Chondrocyte (in vitro differentiated cells): Measurements from ENCODE around the gene ZDHHC11. TPM values are rescaled to one million over a fixed set of nuclear protein-coding genes. Genes with fewer than 3 reads are reported as not detected.

Source experiments
- DNase-seq: peaks from one replicate; pipeline ENCODE4 v3.0.0; 2021; ENCODE audit warnings: mixed read lengths, low spot score
- H3K27ac Mint-ChIP-seq: one replicate; pipeline ENCODE4 v1.8.0; 2021; ENCODE audit warnings: mild to moderate bottlenecking, moderate library complexity, mixed read lengths; ENCODE audit not compliant: unreplicated experiment
- H3K27me3 Mint-ChIP-seq: 2 replicates; pipeline ENCODE4 v1.8.0; 2021; ENCODE audit warnings: low read depth, mixed read lengths
- H3K36me3 Mint-ChIP-seq: 2 replicates; pipeline ENCODE4 v1.8.0; 2021; ENCODE audit warnings: low read depth, mixed read lengths
- H3K4me1 Mint-ChIP-seq: 2 replicates; pipeline ENCODE4 v1.8.0; 2021; ENCODE audit warnings: low read depth, mild to moderate bottlenecking, mixed read lengths
- H3K4me3 Mint-ChIP-seq: one replicate; pipeline ENCODE4 v1.8.0; 2021; ENCODE audit warnings: mild to moderate bottlenecking, moderate library complexity, mixed read lengths; ENCODE audit not compliant: unreplicated experiment
- H3K9me3 Mint-ChIP-seq: 2 replicates; pipeline ENCODE4 v1.8.0; 2021; ENCODE audit warnings: low read depth, mixed read lengths
- total RNA-seq: library from RNA; stranded (reverse); gene quantifications from 3 replicates; pipeline ENCODE4 v1.2.1, GENCODE V29; 2021
- TF ChIP-seq, protein P1 (sequence below): fragments of 200-600 bp; sonication (generic); IDR thresholded peaks from 2 replicates; pipeline ENCODE4 v1.5.0; 2021; ENCODE audit warnings: antibody characterized with exemption, mild to moderate bottlenecking, moderate library complexity

The ZDHHC11 gene
- total RNA-seq, 1 donor from 2014 or later: 1.9 TPM

DNA sequence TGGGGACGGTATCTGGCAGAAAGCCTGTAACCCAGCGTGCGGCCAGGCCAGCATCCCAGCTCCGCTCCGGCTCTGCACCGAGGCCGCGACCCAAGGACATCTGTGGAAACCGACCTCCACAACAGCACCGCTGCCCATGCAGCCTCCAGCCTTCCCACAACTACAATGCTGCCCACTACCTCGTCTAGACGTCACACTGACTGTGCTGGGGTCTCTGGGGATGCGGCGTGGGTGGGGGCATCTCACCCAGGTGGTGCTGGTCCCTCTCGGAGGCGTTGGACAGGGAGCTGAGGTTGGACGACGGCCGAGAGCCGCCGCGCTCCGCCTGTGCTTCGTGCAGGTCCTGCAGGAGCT lies 14.4 kb upstream of the ZDHHC11 start:
- DNase-seq: peak; percentile 93
- Mint-ChIP-seq H3K4me3 (no peak overlapping the region), H3K27ac (no peak overlapping the region), H3K36me3 (peaks cover 34% of the 10 kb centered on the region), H3K27me3 (no peaks in the 10 kb centered on the region), H3K4me1 (no peaks in the 10 kb centered on the region), H3K9me3 (no peaks in the 10 kb centered on the region)
- TF ChIP-seq, protein P1, sequence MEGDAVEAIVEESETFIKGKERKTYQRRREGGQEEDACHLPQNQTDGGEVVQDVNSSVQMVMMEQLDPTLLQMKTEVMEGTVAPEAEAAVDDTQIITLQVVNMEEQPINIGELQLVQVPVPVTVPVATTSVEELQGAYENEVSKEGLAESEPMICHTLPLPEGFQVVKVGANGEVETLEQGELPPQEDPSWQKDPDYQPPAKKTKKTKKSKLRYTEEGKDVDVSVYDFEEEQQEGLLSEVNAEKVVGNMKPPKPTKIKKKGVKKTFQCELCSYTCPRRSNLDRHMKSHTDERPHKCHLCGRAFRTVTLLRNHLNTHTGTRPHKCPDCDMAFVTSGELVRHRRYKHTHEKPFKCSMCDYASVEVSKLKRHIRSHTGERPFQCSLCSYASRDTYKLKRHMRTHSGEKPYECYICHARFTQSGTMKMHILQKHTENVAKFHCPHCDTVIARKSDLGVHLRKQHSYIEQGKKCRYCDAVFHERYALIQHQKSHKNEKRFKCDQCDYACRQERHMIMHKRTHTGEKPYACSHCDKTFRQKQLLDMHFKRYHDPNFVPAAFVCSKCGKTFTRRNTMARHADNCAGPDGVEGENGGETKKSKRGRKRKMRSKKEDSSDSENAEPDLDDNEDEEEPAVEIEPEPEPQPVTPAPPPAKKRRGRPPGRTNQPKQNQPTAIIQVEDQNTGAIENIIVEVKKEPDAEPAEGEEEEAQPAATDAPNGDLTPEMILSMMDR: no peak

DNA sequence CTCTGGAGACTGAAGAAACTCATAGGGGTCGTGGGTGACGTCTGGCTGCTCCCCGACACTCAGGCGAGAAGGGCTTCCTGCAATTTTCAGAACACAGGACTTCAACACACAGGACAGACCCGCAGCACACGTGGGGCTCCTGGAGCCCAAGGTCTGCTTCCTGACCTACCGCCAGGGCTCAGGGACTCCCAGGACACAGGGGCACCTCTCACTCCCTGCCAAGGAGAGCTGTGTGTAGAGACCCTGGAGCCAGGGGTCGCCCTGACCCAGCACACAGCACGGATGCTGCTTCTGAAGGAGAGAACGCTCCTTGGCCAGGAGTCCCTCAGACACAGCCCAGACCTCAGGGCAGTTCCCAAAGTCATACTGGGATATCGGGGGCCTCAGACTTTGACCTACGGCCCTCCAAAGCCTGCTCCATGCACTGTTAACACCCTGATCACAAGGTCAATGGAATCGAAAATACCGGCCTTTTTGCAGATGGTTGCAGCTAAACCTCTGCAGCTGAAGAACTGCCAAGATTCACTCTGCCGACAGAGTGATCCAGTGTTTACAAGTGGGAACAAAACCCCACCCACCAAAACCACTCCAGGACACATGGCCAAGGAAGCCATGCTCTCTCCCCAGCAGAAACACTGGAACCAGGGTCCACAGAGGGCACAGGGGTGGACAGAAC lies 13.8 kb upstream of the ZDHHC11 start:
- H3K4me3 Mint-ChIP-seq: no peak overlapping the region
- TF ChIP-seq, protein P1: no peak
- DNase-seq: no peak
- H3K36me3 Mint-ChIP-seq: peaks cover 31% of the 10 kb centered on the region
- H3K27ac Mint-ChIP-seq: no peak overlapping the region
- no peaks in the 10 kb centered on the region for H3K27me3 Mint-ChIP-seq
- H3K9me3 Mint-ChIP-seq: no peaks in the 10 kb centered on the region
- H3K4me1 Mint-ChIP-seq: no peaks in the 10 kb centered on the region

DNA sequence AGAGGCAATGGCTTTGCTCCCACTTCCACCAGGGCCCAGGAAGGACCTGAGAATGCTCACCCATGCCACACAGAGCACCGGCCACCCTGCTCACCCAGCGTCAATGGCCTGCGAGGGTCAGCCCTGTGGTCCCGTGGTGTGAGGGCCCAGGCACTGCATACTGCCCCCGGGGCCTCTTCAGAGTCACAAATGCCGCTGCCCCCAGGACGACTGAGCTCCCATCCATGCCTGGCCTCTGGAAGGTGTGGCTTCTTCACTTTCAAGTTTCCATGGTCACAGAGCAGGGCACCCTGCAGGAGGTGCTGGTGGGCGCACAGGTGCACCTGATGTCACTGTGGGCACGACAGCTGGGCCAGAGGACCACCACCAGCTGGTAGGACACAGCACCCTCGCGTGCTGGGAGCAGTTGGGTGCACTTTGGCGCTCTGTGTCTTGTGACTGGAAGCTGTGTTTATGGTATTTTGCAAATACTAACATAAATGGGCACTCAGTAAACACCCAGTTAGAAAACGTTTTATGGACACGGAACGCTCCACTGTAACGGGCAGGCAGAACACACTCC lies 12.5 kb upstream of the ZDHHC11 start:
- no peak overlapping the region for H3K27ac Mint-ChIP-seq
- H3K4me1 Mint-ChIP-seq: no peaks in the 10 kb centered on the region
- H3K27me3 Mint-ChIP-seq: no peaks in the 10 kb centered on the region
- TF ChIP-seq, protein P1: no peak
- H3K4me3 Mint-ChIP-seq: no peak overlapping the region
- H3K36me3 Mint-ChIP-seq: peaks cover 24% of the 10 kb centered on the region
- no peaks in the 10 kb centered on the region for H3K9me3 Mint-ChIP-seq
- DNase-seq: no peak

DNA sequence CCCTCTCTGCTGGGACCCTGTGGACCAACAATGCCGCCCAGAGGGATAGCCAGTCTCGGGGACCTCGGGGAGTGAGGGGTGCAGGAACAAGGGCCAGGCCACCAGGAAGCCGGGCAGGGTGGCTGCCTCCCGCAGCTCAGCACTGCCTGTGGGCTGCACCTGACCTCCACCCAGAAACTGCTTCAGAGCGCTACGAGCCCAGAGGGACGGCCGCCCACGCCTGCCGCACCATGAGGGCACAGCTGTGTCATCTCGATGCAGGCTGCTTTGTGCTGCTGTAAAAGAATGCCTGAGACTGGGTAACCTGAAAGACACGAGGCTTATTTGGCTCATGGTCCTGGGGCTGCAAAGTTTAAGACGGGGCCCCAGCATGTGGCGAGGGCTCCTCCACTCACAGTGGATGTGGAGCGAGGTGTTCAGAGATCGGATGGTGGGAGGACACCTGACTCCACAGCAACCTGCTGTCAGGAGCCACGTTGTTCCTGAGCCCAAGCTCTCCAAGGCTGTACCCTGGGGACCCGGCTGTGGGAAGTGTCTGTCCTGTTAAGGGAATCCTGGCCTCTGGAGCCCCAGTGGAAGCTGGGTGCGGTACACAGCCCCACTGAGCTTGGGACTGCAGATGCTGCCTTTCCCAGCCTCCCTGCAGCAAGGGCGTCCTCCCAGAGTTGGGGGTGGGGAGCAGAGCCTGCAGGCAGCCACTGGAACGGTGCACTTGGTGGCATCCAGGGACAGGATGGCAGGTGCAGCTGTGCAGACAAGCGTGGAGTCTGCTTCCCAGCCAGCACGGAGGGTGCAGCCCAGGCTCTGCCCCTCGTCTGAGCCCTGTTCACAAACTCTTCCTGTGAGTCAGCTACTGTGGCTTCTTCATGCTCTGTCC lies 11.8 kb upstream of the ZDHHC11 start:
- Mint-ChIP-seq H3K9me3 (no peaks in the 10 kb centered on the region), H3K4me3 (no peak overlapping the region), H3K27me3 (no peaks in the 10 kb centered on the region), H3K27ac (no peak overlapping the region), H3K4me1 (no peaks in the 10 kb centered on the region), H3K36me3 (peaks cover 17% of the 10 kb centered on the region)
- TF ChIP-seq, protein P1: no peak
- no peak for DNase-seq
